GM19324 (cell line): ENCODE data around the gene RFLNA.

Experiments used
- ATAC-seq: cut with Tn5 transposase; IDR thresholded peaks from one replicate; pipeline ENCODE4 v1.9.1; 2021; ENCODE audit warnings: mild to moderate bottlenecking, moderate library complexity; ENCODE audit not compliant: unreplicated experiment, low FRiP score

RFLNA gene, protein sequence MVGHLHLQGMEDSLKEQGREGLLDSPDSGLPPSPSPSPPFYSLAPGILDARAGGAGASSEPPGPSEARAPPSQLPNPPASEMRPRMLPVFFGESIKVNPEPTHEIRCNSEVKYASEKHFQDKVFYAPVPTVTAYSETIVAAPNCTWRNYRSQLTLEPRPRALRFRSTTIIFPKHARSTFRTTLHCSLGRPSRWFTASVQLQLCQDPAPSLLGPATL

DNA sequence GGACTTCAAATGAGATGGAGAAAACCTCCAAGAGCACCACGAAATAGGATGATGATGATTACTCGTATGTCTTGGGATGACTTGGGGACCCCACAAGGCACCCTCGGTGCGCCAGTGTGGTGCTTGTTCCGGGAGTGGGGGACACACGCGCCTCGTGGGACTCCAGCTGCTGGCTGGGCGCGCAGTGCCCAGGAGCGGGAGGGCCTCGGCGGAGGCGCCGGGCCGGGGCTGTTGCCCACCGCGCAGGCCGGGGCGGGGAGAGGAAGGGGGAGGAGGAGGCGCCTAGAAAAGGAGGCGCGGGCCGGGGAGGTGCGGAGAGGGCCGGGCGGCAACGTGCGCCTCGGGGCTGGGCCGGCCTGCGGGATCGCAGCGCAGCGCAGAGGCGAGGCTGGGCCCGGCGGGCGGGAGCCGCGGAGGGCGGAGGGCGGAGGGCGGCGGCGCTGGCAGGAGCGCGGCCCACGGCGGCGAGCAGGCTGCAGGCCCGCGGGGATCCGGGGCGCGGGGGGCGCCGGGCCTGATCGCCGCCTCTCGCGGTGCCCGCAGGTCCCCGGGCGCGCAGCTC lies at the start of gene RFLNA:
Gene RFLNA (plus strand): TSS at position 314 of the 562 bp plus-strand sequence. CDS start 337 bp downstream, outside the sequence.
- ATAC-seq, result no peak

DNA sequence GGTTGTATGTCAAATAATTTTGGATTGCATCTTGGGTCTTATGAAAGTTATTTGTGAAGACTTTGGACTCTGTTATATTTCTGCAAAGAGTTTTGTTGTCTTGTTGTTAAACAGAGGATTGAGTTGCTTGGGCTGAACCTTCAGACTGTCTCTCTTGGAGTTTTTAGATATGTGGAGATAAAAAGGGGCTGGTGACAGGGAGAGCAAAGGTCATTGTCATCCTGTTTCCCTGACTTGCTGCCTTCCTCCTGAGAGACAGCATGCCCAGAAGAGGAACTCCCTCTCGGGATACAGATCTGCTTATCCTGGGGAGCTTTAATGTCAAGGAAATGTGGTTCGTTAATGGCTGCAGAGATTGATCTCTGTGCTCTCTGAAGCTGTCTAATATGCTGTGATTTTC lies 47.6 kb upstream of the RFLNA start:
- ATAC-seq, result no peak

DNA sequence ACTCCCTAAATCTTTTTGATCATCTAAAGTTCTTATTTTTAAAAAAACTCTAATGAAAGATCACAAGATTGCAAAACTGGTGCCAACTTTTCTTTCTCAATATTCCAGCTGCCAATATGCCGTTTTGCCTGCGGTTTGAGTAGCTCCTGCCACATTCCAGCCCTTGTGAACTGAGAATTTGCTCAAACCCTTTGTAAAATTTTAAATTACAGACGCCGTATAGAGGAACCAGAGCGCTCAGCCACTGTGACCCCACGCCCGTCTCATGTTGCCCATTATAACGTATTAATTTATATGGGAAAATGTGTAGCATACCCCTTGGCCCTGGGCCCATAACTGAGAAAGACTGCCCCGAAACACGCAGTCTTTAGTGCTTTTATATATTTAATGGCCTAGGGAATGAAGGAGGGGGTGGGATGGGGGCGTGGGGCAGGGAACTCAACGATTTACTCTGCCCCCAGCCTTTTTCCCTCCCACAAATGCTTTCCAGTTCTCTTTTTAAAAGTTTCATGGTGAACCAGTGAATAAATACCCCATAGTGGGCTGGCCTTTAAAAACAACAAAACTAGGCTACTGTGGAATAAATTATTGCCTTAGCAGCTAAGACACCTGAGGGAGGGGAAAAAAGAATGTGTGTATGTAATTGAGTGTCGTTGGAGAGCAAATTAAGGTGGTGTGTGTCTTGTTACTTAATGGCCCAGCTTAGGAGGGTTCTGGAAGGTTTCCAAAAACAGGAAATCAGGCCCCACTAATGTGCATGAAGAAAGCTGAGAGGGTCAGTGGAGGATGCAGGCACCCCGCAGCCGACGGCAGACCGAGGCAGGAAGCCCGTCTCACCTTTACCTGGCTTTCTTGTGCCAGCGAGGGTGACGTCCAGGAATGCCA lies 45.7 kb upstream of the RFLNA start:
- no peak for ATAC-seq

DNA sequence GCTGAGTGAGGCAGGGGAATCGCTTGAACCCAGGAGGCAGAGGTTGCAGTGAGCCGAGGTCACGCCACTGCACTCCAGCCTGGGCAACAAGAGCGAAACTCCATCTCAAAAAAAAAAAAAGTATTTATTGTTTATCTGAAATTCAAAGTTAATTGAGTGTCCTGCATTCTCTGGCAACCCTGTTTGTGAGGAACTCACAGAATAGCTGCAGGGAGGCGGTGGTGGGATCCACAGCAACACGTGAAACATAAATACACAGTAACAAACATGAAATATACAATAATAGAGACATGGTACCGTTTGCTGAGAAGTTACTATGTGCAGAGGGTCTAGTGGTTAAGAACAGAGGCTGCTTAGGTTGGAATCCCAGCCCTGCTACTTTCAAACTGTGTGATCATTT lies 43.7 kb upstream of the RFLNA start:
- no peak for ATAC-seq

DNA sequence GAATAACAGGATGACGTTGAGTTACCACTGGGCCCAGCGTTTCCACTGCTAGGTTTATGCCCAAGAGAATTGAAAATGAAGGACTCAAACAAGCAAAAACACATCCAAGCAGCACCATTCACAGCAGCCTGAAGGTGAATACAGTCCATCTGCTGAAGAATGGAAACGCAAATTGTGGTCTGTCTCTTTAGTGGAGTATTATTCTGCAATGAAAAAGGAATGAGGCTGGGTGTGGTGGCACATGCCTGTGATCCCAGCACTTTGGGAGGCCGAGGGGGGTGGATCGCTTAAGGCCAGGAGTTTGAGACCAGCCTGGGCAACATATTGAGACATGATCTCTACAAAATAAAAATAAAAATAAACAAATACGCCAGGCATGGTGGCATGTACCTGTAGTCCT lies 41.9 kb upstream of the RFLNA start:
- no peak for ATAC-seq

DNA sequence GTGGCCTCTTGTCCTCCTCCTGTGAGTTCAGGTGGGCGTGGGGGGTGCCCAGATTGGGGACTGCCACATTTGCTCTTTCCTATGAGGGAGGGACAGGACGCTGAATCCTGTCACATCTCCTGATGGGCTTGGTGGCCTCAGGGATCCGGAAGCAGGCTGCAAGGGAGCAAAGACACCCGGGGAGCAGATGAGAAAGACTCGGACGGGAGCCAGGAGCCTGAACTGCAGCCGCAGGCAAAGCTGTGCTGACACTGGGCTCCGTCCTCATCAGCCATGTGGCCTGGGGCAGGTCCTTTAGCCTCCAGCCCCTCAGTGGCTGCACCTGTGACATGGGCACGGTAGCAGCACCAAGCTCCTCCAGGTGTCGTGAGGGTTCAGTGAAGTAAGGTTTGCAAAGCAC lies 40.8 kb upstream of the RFLNA start:
- ATAC-seq, result no peak

DNA sequence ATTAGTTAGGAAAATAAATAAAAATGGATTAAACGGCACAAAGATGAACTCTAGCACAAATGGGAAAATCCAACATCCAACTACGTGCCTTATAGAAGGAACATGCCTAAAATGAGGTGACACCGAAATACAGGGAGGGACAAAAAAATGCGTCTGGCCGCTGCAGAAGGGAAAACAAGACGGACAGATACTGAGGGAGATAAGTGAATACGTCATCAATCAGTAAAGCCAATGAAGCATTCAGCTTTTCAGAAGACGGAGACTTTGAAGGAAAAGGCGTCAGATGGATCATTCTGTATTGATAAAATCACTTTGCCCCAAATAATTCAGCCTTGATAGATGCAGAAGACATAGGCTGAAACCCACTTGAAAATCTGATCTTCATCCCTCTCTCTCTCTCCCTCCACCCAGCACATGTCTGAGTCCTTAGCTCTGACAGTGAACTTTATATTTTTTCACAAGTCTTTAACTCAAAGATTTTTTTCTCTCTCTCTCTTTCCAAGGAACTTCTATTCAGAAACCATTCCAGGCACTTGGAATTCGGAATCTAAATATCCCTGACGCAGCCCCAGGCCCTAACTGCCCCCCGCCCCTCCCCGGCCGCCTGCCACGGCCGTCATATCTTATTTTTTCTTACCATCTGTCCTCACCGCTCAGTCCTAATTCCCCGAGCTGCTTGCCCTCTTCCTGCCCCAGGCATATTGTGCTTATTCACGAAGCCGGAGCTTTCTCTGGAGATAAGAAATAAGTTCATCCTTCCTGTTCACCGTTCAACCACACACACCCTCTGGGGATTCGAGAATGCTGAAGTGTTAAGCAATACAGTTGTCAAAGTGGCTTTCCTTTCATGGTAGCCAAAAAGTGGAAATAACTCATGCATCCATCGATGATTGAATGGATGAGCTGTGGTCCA lies 35.5 kb upstream of the RFLNA start:
- no peak for ATAC-seq

DNA sequence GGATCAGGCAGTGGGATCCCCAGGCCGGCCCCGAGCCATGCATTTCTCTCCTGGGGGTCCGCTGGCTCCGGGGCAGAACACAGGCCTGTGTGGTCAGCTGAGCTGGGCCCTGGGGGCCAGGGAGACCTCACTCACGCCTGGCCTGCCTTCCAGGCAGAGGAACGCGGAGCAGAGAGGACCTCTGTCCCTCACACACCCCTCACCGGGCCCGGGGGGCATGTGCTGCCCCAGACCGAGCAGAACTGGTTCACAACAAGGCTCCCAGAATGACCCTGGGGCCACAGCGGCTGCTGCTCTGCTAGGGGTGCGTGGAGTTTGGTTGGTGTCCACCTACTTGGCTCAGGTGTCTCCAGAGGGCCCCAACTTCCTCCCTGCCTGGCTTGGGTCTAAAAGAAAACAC lies 33.0 kb upstream of the RFLNA start:
- ATAC-seq, result no peak

DNA sequence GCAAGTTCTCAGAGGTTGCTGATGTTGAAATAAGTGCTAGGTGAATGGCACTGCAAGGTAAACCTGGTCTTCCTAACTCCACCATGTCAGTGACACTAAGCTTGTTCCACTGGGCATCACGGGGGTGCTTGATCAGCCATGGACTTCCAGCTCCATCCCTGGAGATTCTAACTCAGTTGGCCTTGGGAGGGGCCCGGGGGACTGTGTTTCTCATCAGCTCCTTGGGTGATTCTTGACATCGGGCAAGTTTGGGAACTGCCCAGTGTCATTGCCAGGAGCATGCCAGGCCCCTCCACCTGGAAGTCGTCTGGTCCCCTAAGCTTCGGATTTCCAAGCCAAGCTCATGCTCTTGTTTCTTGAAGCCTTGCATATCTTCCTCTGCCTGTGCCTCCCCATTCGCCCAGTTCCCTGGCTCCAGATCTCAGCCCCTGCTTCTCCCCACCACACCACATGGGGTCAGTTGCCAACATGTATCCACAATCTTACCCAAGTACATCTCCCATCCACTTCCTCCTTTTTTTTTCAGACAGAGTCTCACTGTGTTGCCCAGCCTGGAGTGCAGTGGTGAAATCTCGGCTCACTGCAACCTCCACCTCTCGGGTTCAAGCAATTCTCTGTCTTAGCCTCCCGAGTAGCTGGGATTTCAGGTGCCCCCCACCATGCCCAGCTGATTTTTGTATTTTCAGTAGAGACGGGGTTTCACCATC lies 30.7 kb upstream of the RFLNA start:
- ATAC-seq, result no peak

DNA sequence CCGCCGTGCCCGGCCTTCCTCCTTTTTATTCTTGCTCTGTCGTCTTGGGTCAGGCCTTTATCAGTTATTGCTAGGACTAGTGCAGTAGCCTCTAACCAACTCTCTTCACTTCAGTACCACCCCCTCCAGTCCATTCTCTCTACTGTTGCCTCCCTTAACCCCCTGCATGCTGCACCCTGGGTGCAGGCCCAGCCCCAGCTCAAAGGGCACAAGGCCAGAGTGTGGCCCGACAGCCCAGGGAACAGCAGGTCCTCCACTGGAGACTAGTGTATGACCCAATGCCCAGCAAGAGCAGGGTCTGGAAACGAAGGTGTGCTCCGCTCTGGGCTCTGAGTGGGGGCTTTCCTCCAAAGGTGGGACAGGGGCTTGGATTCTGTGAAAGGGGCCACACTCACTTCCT lies 30.0 kb upstream of the RFLNA start:
- no peak for ATAC-seq

DNA sequence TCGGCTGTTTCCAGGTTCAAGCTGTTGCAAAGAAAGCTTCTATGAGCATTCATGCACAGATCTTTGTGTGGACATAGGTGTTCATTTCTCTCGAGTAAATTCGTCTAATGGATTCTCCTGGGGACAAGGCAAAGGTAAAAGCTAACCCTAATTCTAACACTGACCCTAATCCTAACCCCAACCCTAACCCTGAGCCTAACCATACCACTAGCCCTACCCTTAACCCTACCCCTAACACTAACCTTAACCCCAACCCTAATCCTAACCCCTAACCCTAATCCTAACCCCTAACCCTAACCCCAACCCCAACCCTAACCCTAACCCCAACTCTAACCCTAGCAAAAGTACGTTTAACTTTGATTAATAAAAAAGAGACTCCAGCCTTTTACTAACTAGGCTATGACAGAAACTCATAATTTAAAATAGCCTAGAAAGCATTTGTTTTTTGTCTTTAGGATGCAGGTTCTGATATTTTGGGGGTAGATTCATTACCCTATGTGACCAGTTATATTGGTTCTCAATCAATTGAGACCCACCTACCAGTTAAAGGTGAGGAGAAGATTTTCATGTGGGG lies 27.6 kb upstream of the RFLNA start:
- ATAC-seq, result no peak

DNA sequence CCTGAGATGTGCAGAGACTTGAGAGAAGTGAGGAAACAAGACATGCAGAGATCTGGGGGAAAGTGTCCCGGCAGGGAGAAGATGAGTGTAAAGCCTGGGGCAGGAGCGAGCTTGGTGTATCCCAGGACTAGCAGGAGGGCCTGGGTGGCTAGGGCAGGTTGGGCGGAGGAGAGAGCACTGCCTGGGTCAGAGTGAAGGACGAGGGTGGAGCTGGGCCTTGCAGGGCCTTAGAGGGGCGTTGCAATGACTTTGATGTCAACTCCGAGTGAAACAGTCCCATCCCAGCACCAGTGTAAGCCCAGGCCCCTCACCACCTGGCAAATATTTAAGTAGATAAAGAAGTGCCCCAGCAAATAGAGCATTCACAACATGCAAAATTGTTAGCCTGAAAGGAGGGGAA lies 24.2 kb upstream of the RFLNA start:
- no peak for ATAC-seq

DNA sequence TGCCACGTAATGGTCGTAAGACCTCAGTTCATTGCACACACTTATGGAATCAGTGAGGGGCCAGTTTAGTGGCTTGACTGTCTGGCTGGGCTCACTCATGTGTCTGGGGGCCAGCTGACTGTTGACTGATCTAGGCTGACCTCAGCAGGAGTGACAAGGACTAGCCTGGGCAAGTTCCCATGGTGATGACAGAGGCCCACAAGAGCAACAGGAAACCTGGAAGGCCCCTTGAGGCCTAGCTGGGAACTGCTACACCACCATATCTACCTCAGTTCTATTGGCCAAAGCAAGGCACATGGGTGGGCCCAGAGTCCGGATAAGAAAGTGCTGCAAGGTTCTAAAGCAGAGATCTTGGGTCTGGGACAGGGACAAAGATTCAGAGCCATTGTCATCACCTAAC lies 21.3 kb upstream of the RFLNA start:
- ATAC-seq, result no peak

DNA sequence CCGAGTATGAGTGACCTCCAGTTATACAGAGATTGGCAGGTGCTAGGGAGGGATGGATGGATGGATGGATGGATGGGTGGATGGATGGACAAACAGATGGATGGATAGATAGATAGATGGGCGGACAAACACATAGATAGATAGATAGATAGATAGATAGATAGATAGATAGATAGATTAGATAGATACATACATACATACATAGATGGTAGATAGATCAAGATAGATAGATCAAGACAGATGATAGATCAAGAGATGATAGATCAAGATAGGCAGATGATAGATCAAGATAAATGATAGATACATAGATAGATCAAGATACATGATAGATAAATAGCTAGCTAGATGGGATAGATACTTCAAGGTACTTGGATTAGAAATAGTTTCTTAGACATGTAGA lies 18.6 kb upstream of the RFLNA start:
- no peak for ATAC-seq

DNA sequence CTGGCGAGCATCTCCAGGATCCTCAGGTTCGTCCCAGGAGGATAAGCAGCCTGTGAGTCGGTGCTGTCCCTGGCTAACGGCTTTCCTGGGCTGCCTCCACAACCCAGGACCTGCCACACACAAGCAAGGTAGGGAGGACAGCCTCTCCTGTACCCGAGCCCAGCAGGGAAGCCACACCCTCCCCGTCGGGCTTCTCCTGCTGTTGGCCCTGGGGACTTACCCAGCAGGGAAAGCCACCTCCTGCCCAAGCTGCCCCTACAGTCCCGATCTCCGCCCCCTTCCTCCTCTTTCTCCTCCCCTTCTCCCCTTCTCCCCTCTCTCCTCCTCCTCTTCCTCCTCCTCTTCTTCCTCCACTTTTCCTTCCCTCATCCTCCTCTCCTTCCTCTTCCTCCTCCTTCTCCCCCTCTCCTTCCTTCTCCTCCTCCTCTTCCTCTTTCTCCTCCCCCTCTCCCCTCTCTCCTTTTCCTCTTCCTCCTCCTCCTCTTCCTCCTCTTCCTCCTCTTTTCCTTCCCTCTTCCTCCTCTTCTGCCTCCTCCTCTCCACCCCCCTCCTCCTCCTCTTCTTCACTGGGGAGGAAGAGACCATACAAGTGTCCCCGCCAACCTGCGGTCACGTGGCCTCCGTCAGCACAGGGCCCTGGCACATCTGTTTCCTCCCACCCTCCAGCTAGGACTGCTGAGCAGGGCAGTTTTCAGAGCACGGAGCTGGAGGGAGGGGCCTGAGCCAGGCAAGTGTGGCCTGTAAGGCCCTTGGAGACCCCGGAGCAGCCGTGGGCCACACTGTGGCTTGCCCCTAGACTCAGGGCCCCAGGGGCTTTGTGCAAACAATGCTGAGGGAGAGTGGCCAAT lies 17.3 kb upstream of the RFLNA start:
- ATAC-seq, result no peak

DNA sequence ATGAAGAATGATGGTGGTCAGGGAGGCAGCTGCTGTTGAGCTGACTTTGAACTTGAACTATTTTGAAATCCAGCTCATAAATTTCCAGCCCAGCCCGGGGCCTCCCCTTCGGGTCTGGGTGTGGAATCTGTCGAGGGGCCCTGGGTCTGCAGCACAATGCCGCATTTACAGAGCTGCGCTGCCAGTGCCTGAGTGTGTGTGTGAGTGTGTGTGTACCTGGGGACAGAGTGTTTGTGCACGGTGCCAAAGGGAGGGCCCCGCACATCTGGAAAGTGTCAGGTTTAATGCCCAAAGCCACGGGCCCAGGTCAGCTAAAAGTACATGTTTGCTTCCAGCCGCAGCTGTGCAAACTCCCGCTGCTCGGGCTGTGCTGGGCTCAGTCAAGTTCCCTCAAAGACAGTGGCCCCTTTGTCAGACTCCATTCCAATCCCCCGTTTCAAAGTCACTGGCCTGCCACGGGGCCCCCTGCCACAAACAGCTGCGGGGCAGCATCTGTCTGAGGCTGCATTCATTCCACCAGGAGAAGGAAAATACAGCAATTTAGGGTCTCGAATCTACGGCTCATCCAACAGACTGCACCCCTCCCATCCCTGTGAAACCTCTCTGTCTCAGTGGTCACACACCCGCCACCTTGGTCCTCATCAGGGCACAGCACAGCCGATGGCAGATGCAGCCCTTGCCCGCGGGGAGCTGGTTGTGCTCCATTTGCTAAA lies 16.3 kb upstream of the RFLNA start:
- no peak for ATAC-seq

DNA sequence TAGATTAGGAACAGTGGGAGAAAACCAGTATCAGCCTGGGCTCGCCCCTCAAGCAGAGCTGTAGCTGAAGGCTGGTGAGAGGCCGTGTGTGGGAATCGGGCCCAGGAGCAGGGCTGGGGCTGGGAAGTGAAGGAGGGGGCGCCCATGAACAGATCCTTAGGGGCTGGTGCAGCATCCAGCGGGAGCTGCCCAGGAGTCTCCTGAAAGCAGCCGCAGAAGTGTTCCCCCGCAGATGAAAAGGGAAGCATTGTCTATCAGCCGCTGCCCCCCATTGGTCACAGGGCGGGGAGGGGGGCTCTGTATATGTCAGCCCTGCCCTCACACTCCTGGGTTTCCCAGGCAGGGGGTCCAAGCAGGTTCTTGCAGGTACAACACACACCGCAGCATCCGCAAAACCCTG lies 15.6 kb upstream of the RFLNA start:
- ATAC-seq, result no peak

DNA sequence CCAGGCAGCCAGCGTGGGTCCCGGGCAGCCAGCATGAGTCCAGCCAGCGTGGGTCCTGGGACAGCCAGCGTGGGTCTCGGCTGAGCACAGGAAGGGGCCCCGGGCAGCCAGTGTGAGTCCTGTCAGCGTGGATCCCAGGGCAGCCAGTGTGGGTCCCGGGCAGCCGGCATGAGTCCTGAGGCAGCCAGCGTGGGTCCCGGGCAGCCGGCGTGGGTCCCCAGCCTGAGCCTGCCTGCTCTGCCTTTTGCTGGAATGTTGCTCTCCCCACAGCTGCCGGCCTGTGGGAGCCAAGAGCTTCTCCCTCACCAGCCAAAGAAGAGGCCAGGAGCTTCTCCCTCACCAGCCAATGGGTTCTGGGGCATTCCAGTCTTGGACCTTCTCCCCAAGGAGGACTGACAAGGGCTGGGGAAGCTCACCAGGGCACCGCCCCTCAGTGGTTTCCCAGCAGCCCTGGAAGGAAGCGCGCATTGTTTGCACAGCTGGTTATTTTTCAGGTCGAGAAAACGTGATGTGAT lies 15.0 kb upstream of the RFLNA start:
- ATAC-seq, result no peak
